ENCODE results near the gene TAMM41. TPM values are rescaled to one million over a fixed set of nuclear protein-coding genes. Genes with fewer than 3 reads are reported as not detected.

The TAMM41 gene, protein sequence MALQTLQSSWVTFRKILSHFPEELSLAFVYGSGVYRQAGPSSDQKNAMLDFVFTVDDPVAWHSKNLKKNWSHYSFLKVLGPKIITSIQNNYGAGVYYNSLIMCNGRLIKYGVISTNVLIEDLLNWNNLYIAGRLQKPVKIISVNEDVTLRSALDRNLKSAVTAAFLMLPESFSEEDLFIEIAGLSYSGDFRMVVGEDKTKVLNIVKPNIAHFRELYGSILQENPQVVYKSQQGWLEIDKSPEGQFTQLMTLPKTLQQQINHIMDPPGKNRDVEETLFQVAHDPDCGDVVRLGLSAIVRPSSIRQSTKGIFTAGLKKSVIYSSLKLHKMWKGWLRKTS
- 6.3 and 9.7 TPM in 2 replicates for total RNA-seq

DNA sequence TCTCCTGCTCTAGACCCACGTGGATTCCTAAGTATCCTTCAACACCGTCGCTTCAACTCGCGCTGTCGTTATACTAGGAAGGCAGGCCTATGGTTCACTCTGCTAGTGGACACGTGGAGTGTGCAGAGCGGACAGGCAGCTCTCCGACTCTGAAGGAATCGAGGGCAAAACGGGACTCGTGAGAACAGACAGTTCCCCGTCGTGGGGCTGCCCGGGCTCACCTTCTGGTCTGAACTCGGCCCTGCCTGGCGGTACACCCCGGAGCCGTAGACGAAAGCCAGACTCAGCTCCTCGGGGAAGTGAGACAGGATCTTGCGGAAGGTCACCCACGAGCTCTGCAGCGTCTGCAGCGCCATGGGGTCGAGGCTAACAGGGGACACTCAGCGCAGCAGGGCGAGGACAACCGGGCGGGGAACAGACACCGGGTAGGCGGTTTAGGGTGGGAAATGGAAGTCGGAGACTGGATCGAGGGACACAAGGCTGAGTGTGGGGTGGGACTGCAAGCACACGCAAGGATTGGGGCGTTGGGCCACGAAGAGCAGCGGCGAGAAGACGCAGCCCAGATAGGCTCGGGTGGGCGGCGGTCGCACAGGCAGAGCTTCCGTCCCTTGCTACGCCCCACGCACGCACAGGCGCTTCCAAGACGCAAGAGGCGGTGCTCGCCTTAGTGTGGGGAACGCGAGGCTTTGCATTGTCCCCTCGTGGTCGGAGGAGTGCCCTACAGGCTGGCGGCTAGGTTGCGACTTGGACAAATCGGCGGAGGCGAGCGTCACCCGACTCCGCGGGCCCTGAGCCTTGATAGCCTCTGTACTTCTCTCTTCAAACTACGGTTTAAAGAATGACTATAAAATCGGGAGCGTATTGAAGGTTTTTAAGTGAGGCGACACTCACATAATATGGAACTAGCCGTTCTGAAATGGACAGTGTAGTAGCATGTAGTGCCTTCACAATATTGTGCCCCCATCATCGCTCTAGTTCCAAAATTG, at the start of gene TAMM41:
Gene TAMM41, minus strand, starts transcription at position 605 of the 986 bp plus-strand sequence. Its CDS starts 249 bp downstream, at position 356.

Other genes starting within 250 kb of the TAMM41 start
- 49.5 and 56.6 TPM in 2 replicates for gene VGLL4, start 203.0 kb downstream of the TAMM41 start, total RNA-seq
- 0.12 and 0.29 TPM in 2 replicates for gene SYN2, start 157.5 kb upstream of the TAMM41 start, total RNA-seq

All from cardiac ventricle fibroblast (primary cell).